Mucosa of descending colon (tissue), 3 donors: ENCODE measurements around the gene RTN4. TPM values are rescaled to one million over a fixed set of nuclear protein-coding genes. Genes with fewer than 3 reads are reported as not detected.

ENCODE experiments used
- ATAC-seq: fragments of 200-7000 bp; cut with Tn5 transposase; one replicate; pipeline ENCODE4 v1.9.1; 2020; ENCODE audit warnings: mild to moderate bottlenecking, moderate library complexity
- DNase-seq, 3 donors: peaks; one replicate each; pipeline ENCODE4 v3.0.0-alpha.2; 2020
- H3K36me3 ChIP-seq: fragments of 200-600 bp; one replicate; pipeline ENCODE4 v1.8.0; 2021; ENCODE audit warnings: low read depth, mild to moderate bottlenecking
- H3K4me1 ChIP-seq: fragments of 200-600 bp; one replicate; pipeline ENCODE4 v1.8.0; 2021; ENCODE audit warnings: low read depth, mild to moderate bottlenecking
- H3K4me3 ChIP-seq: fragments of 200-600 bp; one replicate; pipeline ENCODE4 v1.8.0; 2021; ENCODE audit warnings: mild to moderate bottlenecking
- H3K9me3 ChIP-seq: fragments of 200-600 bp; one replicate; pipeline ENCODE4 v1.8.0; 2021; ENCODE audit warnings: mild to moderate bottlenecking
- CTCF ChIP-seq: fragments of 200-600 bp; IDR thresholded peaks from one replicate; pipeline ENCODE4 v1.8.0; 2022; ENCODE audit warnings: antibody characterized with exemption, mild to moderate bottlenecking
- intact Hi-C, 2 donors: fragments of 100-400 bp; cut with DNase I in 1 of 2; cut with micrococcal nuclease in 1 of 2; formaldehyde crosslinking; loops; one replicate each; pipeline versions ENCODE4 v1.11.0 to v1.11.1; 2022; cut with DNase I, micrococcal nuclease
- total RNA-seq, 3 donors: library from RNA; stranded (reverse); fragmentation: NEBNext Ultra II Directional in 2 of 3; extraction: Animal tissue kit (Norgen Biotek cat#: 25700) in 2 of 3; gene quantifications; one replicate each; pipeline versions ENCODE4 v1.2.1 to v1.2.4, GENCODE V29; 2021 to 2023
- donor health status: DM: no; HTN: no; CAD: no; lungs with moderate emphysema.
- donor health status: DM: no; HTN: no; CAD: no.
- donor health status: DM: no; HTN: yes; CAD: no.

Gene RTN4
- total RNA-seq, 3 donors from 2014 or later: 219 to 278 (median 224) TPM

DNA sequence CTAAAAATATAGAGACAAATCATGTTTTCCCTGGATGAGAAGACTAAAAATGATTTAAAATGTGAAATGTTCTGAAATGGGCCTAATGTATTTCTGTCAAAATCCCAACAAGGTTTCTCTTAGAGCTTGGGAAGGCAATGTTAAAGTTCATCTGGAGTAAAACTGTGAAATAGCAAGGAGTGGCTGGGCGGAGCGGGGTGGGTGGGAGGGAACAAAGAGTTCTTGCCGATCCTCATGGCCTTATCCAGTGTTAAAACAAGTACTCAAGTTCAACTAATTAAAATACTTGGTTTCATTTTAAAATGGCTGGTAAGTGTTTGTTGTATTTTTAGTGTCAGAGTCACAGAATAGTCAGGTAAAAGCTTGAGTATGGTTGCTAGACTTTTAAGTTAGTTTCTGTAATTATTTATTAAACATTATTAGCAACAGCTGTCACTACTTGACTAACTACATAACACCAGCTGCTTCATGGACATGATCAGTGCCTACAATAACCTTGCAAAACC lies 87.3 kb downstream of the RTN4 start:
- Histone ChIP-seq H3K4me3 (no peak overlapping the region), H3K36me3 (no peaks in the 10 kb centered on the region), H3K4me1 (peaks cover 4% of the 10 kb centered on the region), H3K9me3 (no peaks in the 10 kb centered on the region)
- DNase-seq (no peak), ATAC-seq (peak; percentile 72)
- intact Hi-C loops: no loop called here
- TF ChIP-seq CTCF: no peak

- Histone ChIP-seq H3K4me3 (no peak overlapping the region), H3K36me3 (no peaks in the 10 kb centered on the region), H3K9me3 (no peaks in the 10 kb centered on the region), H3K4me1 (peaks cover 4% of the 10 kb centered on the region)
- DNase-seq: no peak
- intact Hi-C loops: no loop called here
- ATAC-seq: no peak
- no peak for TF ChIP-seq CTCF
Measured at GRCh38 chr2:54962511-54962910, 87.7 kb downstream of the RTN4 start.

DNA sequence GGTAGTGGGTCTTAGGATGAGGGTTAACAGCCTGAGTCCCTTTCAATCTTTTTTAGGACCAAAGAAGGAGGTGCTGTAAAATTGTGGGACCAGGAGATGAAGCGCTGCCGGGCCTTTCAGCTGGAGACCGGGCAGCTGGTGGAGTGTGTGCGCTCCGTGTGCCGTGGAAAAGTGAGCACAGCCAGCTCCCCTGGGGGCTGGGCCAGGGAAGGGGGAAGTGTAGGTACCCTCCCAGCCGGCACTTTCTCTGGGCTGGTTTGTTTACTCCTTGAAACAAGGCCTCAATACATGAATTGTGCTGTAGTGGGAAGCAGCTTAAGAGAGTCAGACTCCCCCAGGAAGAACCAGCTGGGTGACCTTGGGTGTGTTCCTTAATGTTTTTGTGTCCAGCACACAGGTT lies 90.1 kb downstream of the RTN4 start:
- ATAC-seq (no peak), DNase-seq (no peak)
- no peak for TF ChIP-seq CTCF
- peaks cover 4% of the 10 kb centered on the region for H3K4me1 ChIP-seq
- no peaks in the 10 kb centered on the region for H3K9me3 ChIP-seq
- intact Hi-C loops: no loop called here
- no peaks in the 10 kb centered on the region for H3K36me3 ChIP-seq
- no peak overlapping the region for H3K4me3 ChIP-seq

DNA sequence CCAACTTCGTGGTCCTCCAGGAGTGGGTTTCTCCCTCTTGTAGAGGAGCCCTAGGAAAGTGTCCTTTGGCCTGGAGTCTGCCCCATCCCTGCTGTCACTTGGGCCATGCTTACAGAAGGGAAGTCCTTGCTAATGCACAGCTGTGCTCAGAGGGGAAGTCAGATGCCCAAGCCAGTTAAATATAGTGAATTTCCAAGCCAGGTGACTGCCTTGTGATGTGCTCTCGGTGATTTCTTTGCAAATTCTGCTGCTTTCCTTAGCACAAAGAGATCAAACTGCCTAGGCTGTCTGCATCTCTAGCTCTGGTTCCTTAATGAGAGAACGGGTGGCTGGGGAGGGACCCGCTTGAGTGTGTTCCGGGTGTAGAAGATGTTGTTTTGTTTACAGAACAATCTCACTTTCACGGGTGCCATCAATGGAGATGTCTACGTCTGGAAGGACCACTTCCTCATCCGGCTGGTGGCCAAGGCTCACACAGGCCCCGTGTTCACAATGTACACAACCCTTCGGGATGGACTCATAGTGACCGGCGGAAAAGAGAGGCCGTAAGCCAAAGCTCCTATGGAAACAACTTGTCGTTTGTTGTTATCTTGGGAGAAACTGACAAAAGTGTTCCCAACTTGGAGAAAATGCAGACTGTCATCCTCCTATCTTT lies 91.4 kb downstream of the RTN4 start:
- no peak for TF ChIP-seq CTCF
- no peaks in the 10 kb centered on the region for H3K36me3 ChIP-seq
- H3K9me3 ChIP-seq: no peaks in the 10 kb centered on the region
- no peak for DNase-seq
- intact Hi-C loops: no loop called here
- peaks cover 4% of the 10 kb centered on the region for H3K4me1 ChIP-seq
- ATAC-seq: no peak
- H3K4me3 ChIP-seq: no peak overlapping the region

GRCh38 chr2:54957321-54957999 lies 92.8 kb downstream of the RTN4 start:
- intact Hi-C loops: no loop called here
- no peak for TF ChIP-seq CTCF
- no peak for ATAC-seq

More at GRCh38 chr2:54957321-54957999, 92.8 kb downstream of the RTN4 start:
- DNase-seq: no peak
- Histone ChIP-seq H3K36me3 (no peaks in the 10 kb centered on the region), H3K4me1 (peaks cover 3% of the 10 kb centered on the region), H3K9me3 (no peaks in the 10 kb centered on the region), H3K4me3 (no peak overlapping the region)
